NCI-H446 treated with DMSO at 0.1 percent for 48 hours (cell line): ENCODE measurements around the gene CDKN1C.
A peak's percentile ranks its signal among the peaks of the same experiment; 100 is the strongest.

Experiments
- DNase-seq: peaks from one replicate; lab custom pipeline; 2025; lab: John Stamatoyannopoulos, UW

CDKN1C gene

DNA sequence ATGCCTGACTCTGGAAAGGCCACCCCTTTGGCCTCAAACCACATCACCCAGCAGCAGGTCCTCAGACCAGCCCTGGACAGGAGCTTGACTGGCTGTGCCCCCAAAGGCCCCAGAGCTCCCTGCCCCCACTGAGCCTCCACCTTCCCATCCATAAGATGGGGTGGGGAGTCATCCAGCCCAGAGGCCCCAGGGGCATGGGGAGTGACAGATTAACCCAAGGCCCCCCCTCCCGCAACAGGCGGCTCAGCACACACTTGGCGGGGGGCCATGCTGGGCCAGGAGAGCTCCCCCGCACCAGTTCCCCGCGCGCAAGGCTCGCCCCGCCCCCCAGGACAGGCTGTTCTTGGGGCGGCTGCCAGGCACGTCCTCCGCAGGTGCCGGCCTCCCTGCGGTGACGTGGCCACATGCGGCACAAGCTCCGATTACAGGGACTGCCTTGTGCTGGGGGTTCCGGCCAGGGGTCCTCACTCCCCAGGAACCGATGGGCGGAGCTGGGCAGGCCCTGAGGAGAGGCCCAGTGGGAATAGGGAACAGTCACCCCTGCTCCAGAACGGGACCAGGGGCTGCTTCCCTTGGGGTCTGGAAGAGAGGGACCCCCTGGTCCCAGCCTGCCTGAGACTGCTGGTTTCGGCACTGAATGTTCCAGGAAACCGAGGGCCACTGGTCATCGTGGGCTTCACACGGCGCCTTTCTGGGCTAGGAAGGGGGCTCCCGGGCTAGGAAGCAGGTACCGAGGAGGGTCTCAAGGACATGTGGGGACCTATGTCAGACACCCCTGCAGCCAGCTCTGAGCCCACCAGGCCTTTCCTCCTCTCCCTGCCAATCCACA lies 5.1 kb upstream of the CDKN1C start:
- no peak for DNase-seq

DNA sequence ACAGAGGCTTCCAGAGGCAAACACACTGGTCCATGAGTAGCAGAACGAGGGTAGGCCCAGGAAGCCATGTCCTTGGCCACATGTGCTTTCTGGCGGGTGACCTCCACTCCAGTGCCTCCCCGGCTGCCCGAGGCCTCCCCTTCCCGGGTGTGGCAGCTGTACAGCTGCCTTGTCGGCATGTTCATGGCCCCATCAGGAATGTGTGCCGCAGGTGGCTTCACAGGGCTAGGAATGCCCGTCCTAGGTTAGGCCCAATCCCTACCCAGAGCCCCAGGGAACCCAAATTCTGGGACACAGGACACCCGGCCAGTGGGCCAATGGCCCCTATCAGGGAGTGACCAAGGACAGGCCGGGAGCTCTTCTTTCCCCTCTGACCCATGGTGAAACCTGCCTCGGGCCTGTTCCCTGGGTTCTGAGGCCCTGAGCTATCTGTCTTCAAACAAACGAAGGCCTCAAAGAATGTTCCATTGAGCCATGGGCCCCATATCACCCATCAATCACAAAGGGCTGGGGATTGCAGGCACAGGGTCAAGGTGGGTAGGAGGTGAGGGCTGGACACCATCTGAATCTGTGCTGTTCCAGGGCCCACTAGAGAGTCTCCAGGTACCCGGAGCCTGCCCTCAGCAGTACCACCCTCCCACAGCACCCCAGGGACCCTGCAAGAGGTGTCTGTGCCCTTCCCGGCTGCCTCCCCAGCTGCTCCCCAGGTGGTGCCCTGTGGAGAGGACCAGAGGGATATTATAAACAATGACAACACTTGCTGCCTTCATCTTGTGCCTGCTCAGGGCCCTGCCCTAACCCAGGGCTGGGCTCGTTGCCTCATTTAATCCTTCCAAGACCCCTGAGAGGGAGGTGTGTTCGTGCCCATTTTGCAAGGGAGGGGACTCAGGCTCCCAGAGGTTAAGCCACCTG lies 4.0 kb upstream of the CDKN1C start:
- no peak for DNase-seq

DNA sequence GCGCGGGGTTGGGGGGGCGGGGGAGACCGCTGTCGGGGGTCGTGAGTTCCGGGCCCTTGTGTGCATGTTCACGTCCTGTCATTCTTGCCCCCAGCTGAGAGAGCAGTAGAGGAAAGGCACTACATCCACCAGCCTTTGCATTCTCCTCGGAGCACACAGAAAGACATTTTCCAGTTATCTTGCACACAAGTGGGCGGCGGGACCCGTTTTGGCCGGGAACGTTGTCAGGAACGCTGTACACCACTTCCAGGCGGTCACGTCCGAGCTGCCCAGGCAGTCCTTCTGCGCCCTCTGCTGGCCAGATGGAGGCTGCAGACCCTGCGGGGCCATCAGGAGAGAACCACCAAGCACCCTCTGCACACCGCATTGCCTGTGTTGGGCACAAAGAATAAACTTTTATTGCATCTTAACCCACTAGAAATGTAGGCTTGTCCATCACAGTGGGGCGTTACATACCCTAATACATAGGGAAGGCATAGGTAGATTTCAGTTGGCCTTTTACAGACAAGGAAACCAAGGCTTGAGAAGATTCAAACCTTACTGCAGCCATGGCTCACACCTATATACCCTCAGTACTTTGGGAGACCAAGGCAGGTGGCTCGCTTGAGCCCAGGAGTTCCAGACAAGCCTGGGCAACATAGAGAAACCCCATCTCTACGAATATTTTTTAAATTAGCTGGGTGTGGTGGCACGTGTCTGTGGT lies 2.8 kb upstream of the CDKN1C start:
- DNase-seq, result peak; percentile 35

DNA sequence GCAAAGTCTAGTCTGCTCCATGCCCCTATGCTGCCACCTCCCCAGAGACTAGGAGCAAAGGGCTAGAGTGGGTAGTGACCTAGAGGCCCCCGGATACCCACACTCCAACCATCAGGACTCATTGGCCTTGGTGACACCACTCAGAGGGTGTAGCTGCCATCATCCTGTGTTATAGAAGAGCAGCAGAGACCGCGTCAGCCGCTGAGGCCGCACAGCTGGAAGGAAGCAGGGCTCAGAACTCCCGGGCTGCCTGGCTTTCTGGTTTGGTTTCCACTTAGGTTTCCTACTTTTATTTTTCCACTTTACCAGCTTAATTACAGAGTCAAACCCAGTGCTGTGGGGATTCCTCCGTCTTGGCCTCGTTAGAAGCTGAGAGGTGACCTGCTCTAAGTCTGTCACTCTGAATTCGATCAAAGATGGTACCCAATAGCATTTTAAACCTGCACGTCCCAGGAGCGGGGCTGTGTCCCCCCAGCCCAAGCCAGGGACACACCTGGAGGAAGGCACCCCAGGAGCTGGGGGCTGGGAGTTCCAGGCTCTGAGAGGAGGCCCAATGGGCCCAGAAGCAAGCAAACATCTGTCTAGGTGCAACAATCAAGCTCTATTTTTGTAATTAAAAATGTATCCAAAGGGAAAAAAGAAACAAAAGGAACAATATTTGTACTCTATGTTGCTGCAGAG lies 2.1 kb upstream of the CDKN1C start:
- DNase-seq, result no peak

DNA sequence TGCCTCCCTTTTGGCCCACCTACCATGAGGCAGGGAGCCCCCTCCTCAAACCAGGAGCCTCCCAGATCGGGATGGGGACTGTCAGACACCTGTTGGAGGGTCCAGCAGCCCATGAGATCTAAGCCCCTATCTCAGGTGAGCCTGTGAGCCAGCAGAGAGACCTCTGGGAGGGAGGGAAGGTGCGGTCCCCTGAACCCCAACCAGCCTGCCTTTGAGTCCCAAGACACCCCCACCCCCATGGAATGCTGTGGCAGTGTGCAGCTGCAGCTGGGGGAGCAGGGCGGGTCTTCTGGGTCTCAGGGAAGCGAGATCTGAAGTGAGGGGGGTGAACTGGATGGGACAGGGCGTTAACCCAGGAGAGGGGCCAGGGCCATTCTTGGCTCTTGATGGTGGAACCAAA lies 1.4 kb upstream of the CDKN1C start:
- DNase-seq, result no peak

DNA sequence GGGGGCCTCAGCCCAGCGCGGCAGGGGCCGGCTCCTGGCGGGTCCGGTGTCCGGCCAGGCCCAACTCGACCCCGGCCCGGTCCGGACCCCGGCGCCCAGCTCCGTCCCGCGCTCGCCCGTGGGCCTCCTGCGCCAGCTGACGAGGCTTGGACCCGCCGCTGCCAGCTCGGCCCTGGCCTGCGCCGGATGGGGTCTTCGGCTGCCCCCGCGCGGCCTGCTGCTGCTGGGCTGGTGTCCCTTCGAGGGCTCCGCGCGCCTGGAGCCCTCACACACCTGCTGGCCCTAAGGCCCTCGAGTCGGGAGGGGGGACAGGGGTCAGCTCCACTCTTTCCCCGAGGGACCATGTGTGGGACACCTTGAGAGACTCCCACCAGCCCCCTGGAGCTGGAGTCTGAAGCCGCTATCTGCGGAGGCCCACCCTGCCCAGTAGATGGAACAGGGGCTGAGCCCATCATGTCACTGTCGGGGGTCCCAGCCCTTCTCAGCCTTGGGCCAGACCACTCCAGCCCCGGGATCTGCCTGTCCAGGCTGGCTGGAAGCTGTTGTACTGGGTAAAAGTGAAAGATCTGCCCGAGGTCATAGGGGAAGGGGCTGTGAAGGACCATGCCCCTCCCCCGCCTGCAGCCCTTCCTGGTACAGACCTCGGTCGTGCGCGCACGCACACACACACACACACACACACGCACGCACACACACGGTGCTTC lies 768 bp upstream of the CDKN1C start:
- DNase-seq, result no peak

DNA sequence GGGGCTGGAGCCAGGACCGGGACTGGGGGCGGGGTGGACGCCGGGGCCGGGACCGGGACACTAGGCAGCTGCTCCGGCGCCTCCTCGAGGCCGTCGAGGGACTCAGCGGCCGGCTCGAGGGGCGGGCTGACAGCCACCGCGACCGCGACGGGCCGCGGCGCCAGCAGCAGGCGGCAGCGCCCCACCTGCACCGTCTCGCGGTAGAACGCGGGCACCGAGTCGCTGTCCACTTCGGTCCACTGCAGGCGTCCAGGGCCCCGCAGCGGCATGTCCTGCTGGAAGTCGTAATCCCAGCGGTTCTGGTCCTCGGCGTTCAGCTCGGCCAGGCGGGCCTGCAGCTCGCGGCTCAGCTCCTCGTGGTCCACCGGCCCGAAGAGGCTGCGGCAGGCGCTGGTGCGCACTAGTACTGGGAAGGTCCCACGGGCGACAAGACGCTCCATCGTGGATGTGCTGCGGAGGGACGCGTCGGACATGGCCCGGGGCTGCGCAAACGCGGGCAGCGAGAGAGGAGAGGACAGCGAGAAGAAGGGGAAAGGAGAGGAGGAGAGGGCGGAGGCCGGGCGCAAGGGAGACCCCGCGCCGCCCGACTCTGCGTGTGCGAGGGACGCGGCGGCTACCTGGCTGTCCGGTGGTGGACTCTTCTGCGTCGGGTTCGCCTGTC lies 428 bp downstream of the CDKN1C start:
- DNase-seq, result no peak

DNA sequence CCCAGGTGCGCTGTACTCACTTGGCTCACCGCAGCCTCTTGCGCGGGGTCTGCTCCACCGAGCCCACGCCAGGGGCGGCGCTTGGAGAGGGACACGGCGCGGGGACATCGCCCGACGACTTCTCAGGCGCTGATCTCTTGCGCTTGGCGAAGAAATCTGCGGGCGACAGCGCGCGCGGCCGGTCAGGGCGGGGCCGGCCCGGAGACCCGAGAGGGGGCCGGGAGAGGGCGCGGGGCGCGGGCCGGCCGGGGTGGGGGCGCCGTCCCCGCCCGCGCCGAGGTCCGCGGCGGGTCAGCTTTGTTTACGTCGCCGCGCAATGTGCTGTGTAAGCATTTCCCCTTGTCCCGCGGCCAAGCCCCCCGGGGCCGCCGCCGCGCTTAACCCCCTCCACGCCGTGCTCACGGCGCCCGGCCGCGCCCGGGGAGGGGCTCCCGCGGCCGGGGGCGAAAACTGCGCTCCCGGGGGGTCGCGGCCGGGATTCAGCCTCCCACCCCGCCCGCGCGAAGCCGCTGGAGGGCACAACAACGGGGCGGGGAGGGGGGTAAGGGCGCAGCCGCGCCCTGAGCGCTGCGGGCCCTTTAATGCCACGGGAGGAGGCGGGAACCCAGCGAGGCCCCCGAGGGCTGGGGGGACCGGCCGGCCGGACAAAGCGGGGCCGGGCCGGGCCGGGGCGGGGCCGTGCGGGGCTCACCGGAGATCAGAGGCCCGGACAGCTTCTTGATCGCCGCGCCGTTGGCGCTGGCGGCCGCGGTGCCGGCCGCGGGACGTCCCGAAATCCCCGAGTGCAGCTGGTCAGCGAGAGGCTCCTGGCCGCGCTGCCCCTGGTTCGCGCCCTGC lies 1.4 kb downstream of the CDKN1C start:
- DNase-seq, result no peak

DNA sequence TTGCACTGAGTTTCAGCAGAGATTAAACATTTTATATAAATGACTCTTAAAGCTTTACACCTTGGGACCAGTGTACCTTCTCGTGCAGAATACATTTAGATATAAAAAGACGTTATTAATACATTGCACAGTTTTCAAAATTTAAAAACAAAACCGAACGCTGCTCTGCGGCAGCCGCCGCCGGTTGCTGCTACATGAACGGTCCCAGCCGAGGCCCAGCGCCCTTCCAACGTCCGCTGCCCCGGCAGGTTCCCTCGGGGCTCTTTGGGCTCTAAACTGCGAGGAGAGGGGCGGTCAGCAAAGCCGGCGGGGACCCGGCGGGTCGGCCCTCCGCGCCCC lies 2.0 kb downstream of the CDKN1C start:
- no peak for DNase-seq

DNA sequence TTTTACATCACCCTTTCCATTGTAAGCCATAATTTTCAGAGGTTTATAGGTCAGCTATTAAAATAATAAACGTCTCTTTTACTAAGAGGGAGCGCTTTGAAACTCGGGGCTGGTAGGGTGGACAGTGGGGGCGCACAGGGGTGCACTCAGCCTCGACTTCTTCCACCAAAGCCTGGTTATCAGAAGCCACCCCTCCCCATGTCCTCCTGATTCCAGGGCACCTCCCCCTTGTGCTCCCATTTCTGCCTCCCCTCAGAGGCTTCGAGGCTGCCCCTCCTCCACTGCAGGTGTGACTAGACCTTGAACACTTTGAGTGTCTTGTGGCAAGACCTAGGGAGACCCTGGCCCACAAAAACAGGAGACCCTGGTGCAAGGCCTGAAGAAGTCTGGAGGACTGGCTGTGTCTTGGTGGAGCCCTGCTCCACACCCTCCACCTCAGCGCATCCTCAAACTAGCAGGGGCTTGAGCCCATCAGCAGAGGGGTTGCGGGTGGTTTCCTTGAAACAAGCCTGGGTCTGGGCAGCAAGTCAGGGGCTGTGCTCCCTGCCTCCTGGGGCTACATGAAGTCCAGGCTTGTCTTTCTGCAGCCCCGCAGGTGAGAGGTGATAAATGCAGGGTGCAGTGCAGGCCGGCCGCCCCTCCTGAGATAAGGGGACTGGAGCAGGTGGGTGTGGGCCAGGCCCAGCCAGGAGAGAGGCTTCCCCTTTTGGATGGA lies 3.0 kb downstream of the CDKN1C start:
- no peak for DNase-seq

DNA sequence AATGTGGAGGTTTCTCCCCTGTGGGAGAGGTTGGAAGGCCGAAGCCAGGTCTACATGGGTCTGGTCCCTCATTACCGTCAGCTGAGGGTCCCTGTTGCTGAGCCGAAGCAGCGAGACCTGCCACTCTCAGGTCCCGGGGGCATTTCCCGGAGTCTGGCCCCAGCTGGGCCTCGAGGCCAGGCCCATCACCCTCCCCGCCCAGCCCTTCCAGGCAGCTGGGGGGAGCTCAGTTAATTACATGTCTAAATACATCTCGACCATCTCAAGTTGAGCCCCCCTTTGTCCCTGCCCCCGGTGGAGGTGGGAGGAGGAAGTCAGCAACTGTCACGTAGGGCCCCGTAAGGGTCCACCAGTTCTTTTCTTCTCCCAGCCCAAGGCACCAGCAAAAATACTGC lies 3.6 kb downstream of the CDKN1C start:
- DNase-seq, result no peak

DNA sequence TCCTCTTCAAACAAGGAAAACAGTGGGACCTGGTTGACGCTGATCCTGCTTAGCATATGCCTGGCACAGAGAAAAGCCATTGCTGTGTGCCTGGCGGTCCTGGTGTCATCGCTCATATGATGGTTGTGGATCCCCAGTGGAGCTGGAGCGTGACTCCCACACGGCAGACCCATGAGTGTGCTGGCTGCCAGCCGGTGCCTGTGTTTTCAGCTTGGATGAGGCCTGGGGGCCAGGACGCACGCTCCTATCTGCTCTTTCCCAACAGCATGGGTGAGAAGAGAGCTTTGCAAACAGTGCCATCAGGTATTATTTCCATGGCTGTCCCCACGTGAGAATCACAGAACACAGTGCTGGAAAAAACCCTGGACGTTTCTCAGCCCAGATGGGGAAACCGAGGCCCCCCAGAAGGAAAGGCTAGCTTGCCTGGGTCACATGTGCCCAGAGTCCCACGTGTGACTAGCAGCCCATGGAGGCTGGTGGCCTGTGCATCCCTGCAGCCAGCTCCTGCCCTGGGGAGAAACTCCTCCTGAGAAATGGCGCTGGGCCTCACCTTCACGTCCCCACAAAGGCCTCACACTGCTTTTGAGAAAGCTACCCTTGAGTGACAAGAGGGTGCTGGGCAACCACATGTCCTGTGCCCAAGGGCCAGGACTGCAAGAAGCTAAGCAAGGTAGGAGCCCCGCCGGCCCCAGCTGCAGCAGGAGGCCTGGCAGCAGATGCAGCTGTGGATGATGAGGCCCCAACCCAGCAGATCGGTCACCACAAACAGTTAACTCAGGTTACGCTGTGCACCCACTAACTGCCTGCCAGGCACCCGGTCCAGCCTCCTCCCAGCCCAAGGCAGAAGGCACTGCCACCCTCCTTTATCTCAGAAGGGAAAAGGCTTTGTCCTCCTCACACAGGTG lies 4.2 kb downstream of the CDKN1C start:
- DNase-seq, result no peak

DNA sequence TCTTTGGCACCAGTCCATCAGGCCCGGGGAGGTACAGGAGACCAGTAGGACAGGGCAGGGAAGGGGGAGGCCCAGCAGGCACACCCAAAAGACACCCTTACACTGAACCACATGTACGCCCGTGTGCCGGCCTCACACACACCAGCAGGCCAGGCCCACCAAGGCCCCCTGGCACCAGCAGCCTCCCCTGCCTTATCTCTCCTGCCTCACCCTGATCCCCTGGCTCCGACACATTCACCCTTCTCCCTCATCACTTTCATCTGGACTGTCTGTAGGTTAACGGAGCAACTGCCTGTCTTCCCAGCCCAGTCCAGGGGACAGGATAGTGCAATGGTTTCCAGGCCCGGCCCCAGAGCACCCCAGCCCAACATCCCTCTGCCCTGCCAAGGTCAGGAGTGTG lies 4.9 kb downstream of the CDKN1C start:
- DNase-seq, result no peak

DNA sequence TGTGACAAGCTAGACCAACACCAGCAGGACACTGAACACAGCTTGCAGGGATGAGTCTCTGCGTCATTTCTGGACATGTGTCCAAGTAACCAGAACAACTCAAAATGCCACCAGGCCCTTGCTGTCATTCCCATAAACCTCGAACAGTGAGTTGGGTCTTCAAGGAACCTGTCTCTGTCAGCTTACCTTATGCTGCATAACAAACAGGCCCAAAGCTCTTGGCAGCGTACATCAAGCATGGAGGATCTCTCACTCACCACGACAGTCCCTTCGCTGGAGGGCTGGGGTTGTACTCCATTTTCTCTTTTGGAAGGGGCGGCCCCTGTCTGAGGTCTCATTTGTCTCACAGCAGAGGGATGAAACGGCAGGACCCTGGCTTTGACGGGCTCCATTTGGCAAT lies 6.8 kb downstream of the CDKN1C start:
- no peak for DNase-seq

DNA sequence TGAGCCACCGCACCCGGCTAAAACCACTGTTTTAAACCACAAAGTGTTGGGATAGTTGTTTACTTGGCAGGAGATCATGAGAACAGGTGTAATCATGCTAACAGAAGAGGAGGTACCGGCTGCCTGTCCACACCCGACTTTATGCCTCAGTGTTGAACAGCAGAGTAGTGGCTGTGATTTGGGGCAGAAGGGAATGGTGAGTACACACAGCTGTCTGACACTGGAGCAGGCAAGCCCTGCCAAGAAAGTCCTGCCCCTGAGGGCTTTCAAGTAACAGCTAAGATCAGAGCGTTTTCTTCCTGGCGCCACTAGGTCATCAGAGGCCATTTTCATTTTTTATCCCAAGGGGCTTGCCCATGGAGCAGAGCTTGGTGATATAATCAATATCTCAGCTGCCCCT lies 8.1 kb downstream of the CDKN1C start:
- DNase-seq, result no peak

DNA sequence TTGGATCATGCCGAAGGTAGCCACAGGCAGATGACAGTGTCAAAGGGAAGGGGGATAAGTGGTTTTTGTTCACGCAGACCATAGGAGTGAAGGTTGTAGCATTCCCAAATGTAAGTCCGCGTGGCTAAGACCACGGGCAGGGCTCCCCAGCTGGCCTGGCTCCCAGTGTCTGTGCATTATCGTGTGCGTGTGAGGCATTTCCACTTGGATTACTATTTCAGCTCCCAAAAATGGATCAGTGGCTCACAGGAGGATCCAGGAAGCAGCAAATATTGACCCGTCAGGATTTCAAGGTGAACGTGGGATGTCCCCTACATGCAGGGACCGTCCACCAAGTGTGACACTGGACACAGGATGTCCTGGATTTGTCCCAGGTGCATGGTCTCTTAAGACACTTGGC lies 10.6 kb downstream of the CDKN1C start:
- no peak for DNase-seq

DNA sequence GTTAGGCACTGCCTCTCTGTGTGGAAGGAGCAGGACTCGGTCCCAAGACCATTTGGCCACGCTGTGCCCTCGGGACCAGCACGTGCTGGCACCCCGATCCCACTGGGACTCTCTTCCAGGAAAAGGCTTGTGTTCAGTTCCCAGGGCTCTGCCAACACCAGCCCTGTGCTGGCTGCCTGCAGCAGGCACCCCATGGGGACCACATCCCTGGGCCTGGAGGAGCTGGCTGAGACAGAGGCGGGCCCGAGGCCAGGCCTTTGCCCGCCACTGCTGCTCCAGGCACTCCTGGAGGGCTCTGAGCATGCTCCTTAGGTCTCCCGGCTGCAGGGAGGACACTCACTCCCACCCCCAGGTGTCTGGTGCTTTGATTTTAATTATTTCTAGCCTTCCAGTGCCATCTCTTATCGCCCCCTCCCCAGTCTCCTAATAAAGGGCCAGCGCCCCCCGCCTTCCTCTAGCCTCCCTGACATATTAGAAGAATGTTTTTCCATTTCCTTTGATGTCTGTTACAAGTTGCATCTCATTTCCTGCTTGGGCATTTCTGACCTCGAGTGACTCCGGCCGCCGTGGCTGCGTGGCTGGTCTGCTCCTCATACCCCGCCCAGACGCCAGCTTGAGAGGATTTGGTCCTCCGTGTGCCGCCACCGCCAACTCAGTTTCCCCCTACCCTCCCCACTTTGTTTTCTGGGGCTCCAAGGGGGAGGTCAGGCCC lies 14.4 kb downstream of the CDKN1C start:
- peak; percentile 8 for DNase-seq

DNA sequence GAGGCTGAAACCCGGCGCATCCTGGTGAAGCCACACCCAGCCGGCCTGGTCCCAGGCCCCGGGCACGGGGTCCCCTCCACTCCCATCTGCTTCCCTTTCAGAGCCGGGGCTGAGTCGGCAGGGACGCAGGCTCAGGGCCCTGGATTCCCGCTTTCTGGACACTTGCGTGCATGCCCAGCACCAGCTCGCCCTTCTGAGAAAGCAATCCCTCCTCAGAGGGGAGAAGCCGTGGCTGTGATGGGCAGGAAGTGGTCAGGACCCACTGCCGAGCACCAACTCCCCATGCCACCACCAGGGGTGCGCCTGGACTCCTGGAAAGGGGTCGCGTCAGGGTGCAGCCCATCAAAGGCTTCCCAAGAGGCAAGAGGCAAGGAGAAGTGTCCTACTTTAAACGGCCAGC lies 15.1 kb downstream of the CDKN1C start:
- DNase-seq, result no peak
